Measurements from ENCODE around the gene WWC1. TPM values are rescaled to one million over a fixed set of nuclear protein-coding genes. Genes with fewer than 3 reads are reported as not detected.

WWC1 gene
- total and polyA plus RNA-seq, 9 of the 15 experiments (the other 6 are each of a cell fraction or from before 2014, with no cell fraction given) = under 0.01 to 0.54 (median 0.42) TPM; not detected in 6

- H3K4me3 ChIP-seq = no peak overlapping the region
- no peak overlapping the region for H3K27ac ChIP-seq (ENCODE audit: extremely low read depth, low read depth, low read length)
- H3K79me2 ChIP-seq (ENCODE audit: control insufficient read depth, insufficient read depth, low read length) = no peaks in the 10 kb centered on the region
- TF ChIP-seq ADNP (tag; IDR thresholded peaks at IDR 0.05) (no peak), NR2C1 (IDR thresholded peaks at IDR 0.05) (no peak), NR2C1 (tag; IDR thresholded peaks at IDR 0.05) (no peak), ZBTB5 (IDR thresholded peaks at IDR 0.05) (no peak), ZNF717 (CRISPR knock-in tag; IDR thresholded peaks at IDR 0.05) (no peak), GATAD2A (IDR thresholded peaks at IDR 0.05) (no peak), RFX1 (IDR thresholded peaks at IDR 0.05) (no peak), TOE1 (IDR thresholded peaks at IDR 0.05; ENCODE audit: borderline replicate concordance) (no peak), TOE1 (CRISPR knock-in tag; IDR thresholded peaks at IDR 0.05; ENCODE audit: borderline replicate concordance, low read depth) (no peak), EGR1 (conservative IDR thresholded peaks at IDR 0.05) (no peak), CHCHD3 (CRISPR knock-in tag; IDR thresholded peaks at IDR 0.05) (no peak), RBM34 (IDR thresholded peaks at IDR 0.05; ENCODE audit: borderline replicate concordance, insufficient read depth, low read length) (no peak), GABPA (tag; conservative IDR thresholded peaks at IDR 0.05; ENCODE audit: low read depth) (no peak)
- ChIA-PET CTCF (ENCODE audit: low intra/inter-chr PET ratio) (no interaction called here), POLR2A (no interaction called here)
- H2AFZ ChIP-seq (ENCODE audit: low read depth, low read length) = no peak overlapping the region
- no TSS peak for BruUV-seq (replicated peaks)
- H3K9ac ChIP-seq (ENCODE audit: insufficient read depth in 1 of 2, low read depth in 2 of 2, low read length in 2 of 2) = no peak overlapping the region
- ATAC-seq (no peak), DNase-seq (ENCODE audit: extremely low read depth in 1 of 4, low spot score in 3 of 4) (no peak), FAIRE-seq (no peak)
- 0% methylated on average over 3 of the region's 3 CpGs for WGBS (ENCODE audit: insufficient coverage, low coverage, missing lambda C conversion rate)
- peaks cover 8 to 26% of the 10 kb centered on the region in 2 experiments; a peak in 3 of 5 replicates for H3K27me3 ChIP-seq (ENCODE audit: control insufficient read depth in 2 of 2, insufficient read depth in 2 of 2, low read length in 2 of 2)
- H3K4me1 ChIP-seq (replicated peaks in 1 of 2; ENCODE audit: control insufficient read depth in 2 of 2, insufficient read depth in 2 of 2, low read length in 2 of 2) = no peaks in the 10 kb centered on the region; a peak in 1 of 5 replicates
- intact Hi-C loops (cut with micrococcal nuclease) = no loop called here
- no peaks in the 10 kb centered on the region for H3K9me3 ChIP-seq (replicated peaks; ENCODE audit: control insufficient read depth, insufficient read depth, low read depth, low read length)
- H3K4me2 ChIP-seq (ENCODE audit: insufficient read depth, low read length) = no peak overlapping the region
- 0 out of 2 replicates have a peak, but pooled peaks cover 5% of the 10 kb centered on the region for H4K20me1 ChIP-seq (replicated peaks; ENCODE audit: control insufficient read depth, insufficient read depth, low read length)
- in situ Hi-C loops (cut with MboI) = no loop called here
- H3K36me3 ChIP-seq (ENCODE audit: control insufficient read depth, insufficient read depth, low read length) = no peaks in the 10 kb centered on the region
- no peaks in the 10 kb centered on the region for H3K9me1 ChIP-seq (ENCODE audit: control insufficient read depth, insufficient read depth, low read length)
These were observed 121.6 kb downstream of the WWC1 start for GRCh38 chr5:168413062-168413461.

All from K562 (cell line).